Mesenchymal stem cell (in vitro differentiated cells and primary cell): Measurements from ENCODE around the gene FZD10.

Source experiments
- DNase-seq: peaks from one replicate; pipeline ENCODE4 v3.0.0-alpha.2; 2013
- H2AFZ ChIP-seq: one replicate; pipeline ENCODE4 v1.6.1; 2013; ENCODE audit warnings: low read depth, mild to moderate bottlenecking, control low read depth, inconsistent platforms, low read length, moderate library complexity
- H2AK5ac ChIP-seq: 2 replicates; pipeline ENCODE4 v1.6.1; 2013; ENCODE audit warnings: low read length, moderate library complexity, mild to moderate bottlenecking, inconsistent platforms; ENCODE audit not compliant: severe bottlenecking
- H2BK120ac ChIP-seq: one replicate; pipeline ENCODE4 v1.6.1; 2013; ENCODE audit warnings: low read depth, mild to moderate bottlenecking, inconsistent platforms, low read length, moderate library complexity
- H2BK12ac ChIP-seq, 2 experiments: one replicate each; pipeline ENCODE4 v1.6.1; 2013; ENCODE audit warnings: inconsistent platforms in 2 of 2, low read length in 2 of 2, mild to moderate bottlenecking in 2 of 2, moderate library complexity in 2 of 2, control low read depth in 1 of 2
- H2BK15ac ChIP-seq: one replicate; pipeline ENCODE4 v1.6.1; 2013; ENCODE audit warnings: mild to moderate bottlenecking, low read depth, inconsistent platforms; ENCODE audit not compliant: poor library complexity, severe bottlenecking
- H2BK5ac ChIP-seq: 2 replicates; pipeline ENCODE4 v1.6.1; 2013; ENCODE audit warnings: low read depth, mild to moderate bottlenecking, low read length, control low read depth, inconsistent platforms; ENCODE audit not compliant: poor library complexity, severe bottlenecking
- H3K14ac ChIP-seq, 2 experiments: one replicate each; pipeline ENCODE4 v1.6.1; 2013; ENCODE audit warnings: inconsistent platforms in 2 of 2, low read length in 2 of 2, control low read depth in 1 of 2, mild to moderate bottlenecking in 1 of 2, moderate library complexity in 1 of 2
- H3K18ac ChIP-seq, 2 experiments: one replicate each; pipeline ENCODE4 v1.6.1; 2013; ENCODE audit warnings: inconsistent platforms in 2 of 2, low read length in 2 of 2, control low read depth in 1 of 2, low read depth in 1 of 2, mild to moderate bottlenecking in 1 of 2
- H3K23ac ChIP-seq, 2 experiments: one replicate each; pipeline ENCODE4 v1.6.1; 2013; ENCODE audit warnings: inconsistent platforms in 2 of 2, low read length in 2 of 2, mild to moderate bottlenecking in 2 of 2, moderate library complexity in 2 of 2, control low read depth in 1 of 2
- H3K27ac ChIP-seq: 2 replicates; pipeline ENCODE4 v1.5.1; 2013; ENCODE audit warnings: mild to moderate bottlenecking, moderate library complexity, low read length, control low read depth, inconsistent platforms; ENCODE audit not compliant: poor library complexity, severe bottlenecking
- H3K27me3 ChIP-seq, 2 experiments: 2 replicates each; pipeline versions ENCODE4 v1.6.1 to v1.7.0; 2013; ENCODE audit warnings: low read length in 2 of 2, mild to moderate bottlenecking in 2 of 2, moderate library complexity in 2 of 2, control low read depth in 1 of 2, inconsistent platforms in 1 of 2; ENCODE audit not compliant: control insufficient read depth in 1 of 2, insufficient read depth in 1 of 2
- H3K36me3 ChIP-seq, 2 experiments: 2 replicates each; pipeline versions ENCODE4 v1.6.1 to v1.7.0; 2013; ENCODE audit warnings: low read length in 2 of 2, control low read depth in 1 of 2, inconsistent platforms in 1 of 2, low read depth in 1 of 2, mild to moderate bottlenecking in 1 of 2; ENCODE audit not compliant: insufficient read depth in 2 of 2, control insufficient read depth in 1 of 2
- H3K4ac ChIP-seq, 2 experiments: one replicate each; pipeline ENCODE4 v1.6.1; 2013; ENCODE audit warnings: inconsistent platforms in 2 of 2, low read length in 2 of 2, mild to moderate bottlenecking in 2 of 2, moderate library complexity in 2 of 2, control low read depth in 1 of 2, low read depth in 1 of 2
- H3K4me1 ChIP-seq: 2 replicates; pipeline ENCODE4 v1.6.1; 2013; ENCODE audit warnings: low read depth, low read length, control low read depth; ENCODE audit not compliant: control insufficient read depth, insufficient read depth
- H3K4me2 ChIP-seq: 2 replicates; pipeline ENCODE4 v1.6.1; 2013; ENCODE audit warnings: low read length, mild to moderate bottlenecking, inconsistent platforms; ENCODE audit not compliant: poor library complexity, severe bottlenecking
- H3K4me3 ChIP-seq, 2 experiments: 2 replicates each; pipeline versions ENCODE4 v1.5.1 to v1.7.0; 2013; ENCODE audit warnings: low read length in 2 of 2, mild to moderate bottlenecking in 2 of 2, control low read depth in 1 of 2, low read depth in 1 of 2; ENCODE audit not compliant: insufficient read depth in 1 of 2
- H3K79me1 ChIP-seq: replicated peaks from 2 replicates; pipeline ENCODE4 v1.6.1; 2013; ENCODE audit warnings: mild to moderate bottlenecking, control low read depth, low read length, inconsistent platforms; ENCODE audit not compliant: poor library complexity, severe bottlenecking
- H3K9ac ChIP-seq: 2 replicates; pipeline ENCODE4 v1.7.0; 2013; ENCODE audit warnings: mild to moderate bottlenecking, low read length, moderate library complexity
- H3K9me3 ChIP-seq: 2 replicates; pipeline ENCODE4 v1.7.0; 2013; ENCODE audit warnings: mild to moderate bottlenecking, low read length; ENCODE audit not compliant: control insufficient read depth
- H4K8ac ChIP-seq: one replicate; pipeline ENCODE4 v1.6.1; 2013; ENCODE audit warnings: inconsistent platforms, mild to moderate bottlenecking, low read length, moderate library complexity
- H4K91ac ChIP-seq: one replicate; pipeline ENCODE4 v1.6.1; 2013; ENCODE audit warnings: mild to moderate bottlenecking, low read length, inconsistent platforms
- WGBS: methylation state at CpG from one replicate; pipeline ENCODE4 v1.1.7; 2013; ENCODE audit warnings: mixed read lengths; 5-methylcytosine and 5-hydroxymethylcytosine counted together

The FZD10 gene

DNA sequence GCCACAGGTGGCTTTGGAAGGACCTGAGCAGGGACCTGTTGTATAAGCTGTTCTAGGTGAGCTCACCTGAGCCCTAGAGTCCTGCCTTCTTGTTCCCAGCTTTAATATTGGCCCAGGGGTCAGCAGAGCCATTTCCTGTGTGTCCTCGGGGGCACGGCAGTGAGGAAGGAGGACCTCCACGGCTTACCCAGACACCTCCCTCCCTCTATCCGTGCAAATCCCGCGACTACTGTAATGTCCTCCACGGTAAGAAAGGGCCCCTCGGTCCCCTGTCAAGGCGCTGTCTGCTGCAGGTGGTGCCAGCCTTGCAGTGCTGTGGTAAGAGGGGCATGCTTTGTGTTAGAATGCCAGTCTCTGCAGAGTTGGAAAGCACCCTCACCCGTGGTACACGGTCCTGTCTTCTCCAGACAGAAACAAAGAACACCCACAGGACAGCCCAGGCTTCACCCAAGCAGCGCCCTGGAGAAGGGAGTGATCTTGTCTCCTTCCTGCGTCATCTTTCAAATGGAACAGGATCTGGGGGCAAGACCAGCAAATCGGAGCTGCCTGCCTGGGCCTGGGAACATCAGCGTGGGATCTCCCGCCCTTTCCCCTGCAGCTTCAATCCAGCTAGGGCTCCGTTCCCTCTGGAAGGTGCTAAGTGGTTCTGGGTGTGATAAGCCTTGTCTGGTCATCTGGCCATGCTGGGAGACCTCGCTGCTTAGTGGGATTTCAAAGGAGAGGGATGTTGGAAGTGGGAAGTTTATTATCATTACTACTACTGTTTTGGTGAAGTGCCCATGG, 20.2 kb upstream of the FZD10 start:
- Histone ChIP-seq H3K4ac (no peak overlapping the region), H3K4me2 (no peak overlapping the region), H2AFZ (no peak overlapping the region), H3K36me3 (no peaks in the 10 kb centered on the region), H4K8ac (no peak overlapping the region), H2BK5ac (no peak overlapping the region), H3K4me3 (no peak overlapping the region), H2BK120ac (no peak overlapping the region), H3K18ac (no peak overlapping the region), H3K27me3 (peaks cover 0 to 58% of the 10 kb centered on the region in 2 experiments), H4K91ac (no peak overlapping the region), H3K9me3 (no peaks in the 10 kb centered on the region), H2BK12ac (no peak overlapping the region), H2AK5ac (no peak overlapping the region), H3K4me1 (no peaks in the 10 kb centered on the region), H3K27ac (no peak overlapping the region), H2BK15ac (no peak overlapping the region), H3K14ac (no peak overlapping the region), H3K79me1 (no peaks in the 10 kb centered on the region), H3K23ac (no peak overlapping the region), H3K9ac (no peak overlapping the region)
- DNase-seq, result no peak
- 65% methylated on average over 16 of the region's 18 CpGs for WGBS

DNA sequence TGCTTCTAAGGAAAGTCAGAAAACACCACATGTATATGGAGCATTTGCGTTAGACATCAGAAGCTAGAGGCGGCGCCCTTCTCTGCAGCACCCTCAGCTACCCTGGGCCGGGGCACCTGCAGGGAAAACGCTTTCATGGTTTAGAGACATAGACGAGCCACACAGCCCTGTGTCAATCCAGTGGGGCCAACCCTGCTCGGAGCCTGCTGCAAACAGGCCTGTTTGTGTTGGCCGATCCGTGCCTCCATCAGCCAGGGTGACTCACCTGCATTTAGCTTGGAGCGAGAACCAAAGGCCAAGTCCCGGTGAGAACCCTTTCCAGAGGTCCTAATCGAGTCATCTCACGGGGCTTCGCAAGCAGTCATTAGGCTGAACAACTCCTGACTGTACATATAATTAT, 19.5 kb upstream of the FZD10 start:
- Histone ChIP-seq H3K27ac (no peak overlapping the region), H2AFZ (no peak overlapping the region), H3K9ac (no peak overlapping the region), H3K4ac (no peak overlapping the region), H3K27me3 (peaks cover 0 to 55% of the 10 kb centered on the region in 2 experiments), H3K9me3 (no peaks in the 10 kb centered on the region), H4K8ac (no peak overlapping the region), H2BK12ac (no peak overlapping the region), H2BK5ac (no peak overlapping the region), H2AK5ac (no peak overlapping the region), H3K36me3 (no peaks in the 10 kb centered on the region), H3K18ac (no peak overlapping the region), H3K79me1 (no peaks in the 10 kb centered on the region), H3K4me3 (no peak overlapping the region), H2BK15ac (no peak overlapping the region), H3K4me2 (no peak overlapping the region), H2BK120ac (no peak overlapping the region), H4K91ac (no peak overlapping the region), H3K14ac (no peak overlapping the region), H3K23ac (no peak overlapping the region), H3K4me1 (no peaks in the 10 kb centered on the region)
- no peak for DNase-seq
- WGBS, result 76% methylated on average over 14 of the region's 14 CpGs

DNA sequence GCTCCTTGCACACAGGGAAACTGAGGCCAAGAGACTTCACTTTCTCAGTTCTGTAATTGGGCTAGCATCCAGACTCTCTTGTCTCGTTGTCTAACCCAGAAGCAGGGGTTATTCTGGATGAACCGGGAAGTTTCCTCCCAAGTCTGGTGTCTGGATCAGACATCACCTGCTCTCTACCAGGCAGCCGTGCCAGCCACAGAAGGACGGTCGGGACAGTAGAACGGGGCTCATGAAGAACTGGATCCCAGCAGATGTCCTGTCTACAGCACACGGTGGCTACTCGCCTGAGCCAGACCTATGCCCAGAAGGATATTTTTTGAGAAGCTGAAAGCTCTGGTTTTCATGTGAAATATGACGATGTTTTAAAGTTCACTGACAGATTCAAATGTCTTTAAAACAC, 19.1 kb upstream of the FZD10 start:
- Histone ChIP-seq H2BK120ac (no peak overlapping the region), H3K23ac (no peak overlapping the region), H2BK12ac (no peak overlapping the region), H3K9me3 (no peaks in the 10 kb centered on the region), H3K27me3 (peaks cover 0 to 53% of the 10 kb centered on the region in 2 experiments), H4K91ac (no peak overlapping the region), H3K79me1 (no peaks in the 10 kb centered on the region), H3K4me3 (no peak overlapping the region), H4K8ac (no peak overlapping the region), H3K14ac (no peak overlapping the region), H2AFZ (no peak overlapping the region), H3K4ac (no peak overlapping the region), H3K4me1 (no peaks in the 10 kb centered on the region), H3K9ac (no peak overlapping the region), H3K36me3 (no peaks in the 10 kb centered on the region), H3K27ac (no peak overlapping the region), H3K4me2 (no peak overlapping the region), H2AK5ac (no peak overlapping the region), H3K18ac (no peak overlapping the region), H2BK15ac (no peak overlapping the region), H2BK5ac (no peak overlapping the region)
- 94% methylated on average over 9 of the region's 9 CpGs for WGBS
- DNase-seq, result no peak

DNA sequence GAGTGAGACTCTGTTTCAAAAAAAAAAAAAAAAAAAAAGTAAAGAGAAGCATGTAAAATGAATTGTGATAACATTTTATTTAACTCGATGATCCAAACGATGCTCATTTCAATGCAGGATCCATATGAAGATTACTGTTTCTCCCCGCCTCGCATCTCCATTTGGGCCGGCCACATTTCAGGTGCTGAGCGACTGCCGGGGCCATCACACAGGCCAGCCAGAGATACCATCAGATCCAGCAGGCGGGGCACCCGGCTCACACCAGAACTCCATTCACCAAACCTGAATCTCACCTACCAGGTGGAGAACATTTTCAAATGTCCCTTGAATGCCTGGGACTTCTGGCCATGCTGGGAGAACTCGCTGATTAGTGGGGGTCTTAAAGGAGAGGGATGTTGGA, 18.0 kb upstream of the FZD10 start:
- no peak overlapping the region for H2BK120ac ChIP-seq
- DNase-seq, result no peak
- no peak overlapping the region for H3K4me3 ChIP-seq
- no peak overlapping the region for H3K4ac ChIP-seq
- no peak overlapping the region for H2AFZ ChIP-seq
- no peak overlapping the region for H3K27ac ChIP-seq
- 89% methylated on average over 10 of the region's 10 CpGs for WGBS
- H3K36me3 ChIP-seq, result no peaks in the 10 kb centered on the region
- no peak overlapping the region for H4K8ac ChIP-seq
- H3K4me2 ChIP-seq, result no peak overlapping the region
- no peak overlapping the region for H3K23ac ChIP-seq
- no peak overlapping the region for H4K91ac ChIP-seq
- no peak overlapping the region for H2BK5ac ChIP-seq
- H3K14ac ChIP-seq, result no peak overlapping the region
- H2AK5ac ChIP-seq, result no peak overlapping the region
- H3K18ac ChIP-seq, result no peak overlapping the region
- no peak overlapping the region for H2BK12ac ChIP-seq
- no peaks in the 10 kb centered on the region for H3K79me1 ChIP-seq
- no peaks in the 10 kb centered on the region for H3K4me1 ChIP-seq
- peaks cover 0 to 57% of the 10 kb centered on the region in 2 experiments for H3K27me3 ChIP-seq
- H2BK15ac ChIP-seq, result no peak overlapping the region
- no peaks in the 10 kb centered on the region for H3K9me3 ChIP-seq
- H3K9ac ChIP-seq, result no peak overlapping the region
